Measurements from ENCODE around the gene PPIL6. TPM values are rescaled to one million over a fixed set of nuclear protein-coding genes. Genes with fewer than 3 reads are reported as not detected.

The PPIL6 gene
- total RNA-seq, 1 experiment from 2014 or later: 0.61 TPM

GRCh38 chr6:109358204-109358603 is 82.2 kb downstream of the PPIL6 start:
- 0 out of 2 replicates have a peak, but pooled peaks cover 3% of the 10 kb centered on the region for H3K4me1 Mint-ChIP-seq
- H3K9me3 Mint-ChIP-seq: peaks cover 33% of the 10 kb centered on the region
- H3K27me3 Mint-ChIP-seq (ENCODE audit: low read depth): no peaks in the 10 kb centered on the region
- ChIA-PET CTCF (interaction anchor here (0.5 kb wide), 1 partner anchor 38 kb away, joined by 5 read pairs; no protein-coding TSS in a partner anchor), POLR2A (no interaction called here)
- H3K4me3 Mint-ChIP-seq: no peak overlapping the region
- no peak for TF ChIP-seq TCF7 (CRISPR knock-in tag; IDR thresholded peaks at IDR 0.05; ENCODE audit: low read depth)
- TF ChIP-seq NR1H2 (CRISPR knock-in tag; IDR thresholded peaks at IDR 0.05): no peak
- TF ChIP-seq MXD4 (CRISPR knock-in tag; IDR thresholded peaks at IDR 0.05; ENCODE audit: borderline replicate concordance): no peak
- no peak for TF ChIP-seq EMX1 (CRISPR knock-in tag; IDR thresholded peaks at IDR 0.05)
- TF ChIP-seq FOXP4 (CRISPR knock-in tag; IDR thresholded peaks at IDR 0.05): no peak
- no peak for TF ChIP-seq RELA (CRISPR knock-in tag; IDR thresholded peaks at IDR 0.05; ENCODE audit: borderline replicate concordance)
- TF ChIP-seq NR3C1 (CRISPR knock-in tag; conservative IDR thresholded peaks at IDR 0.05; ENCODE audit: low read depth): no peak
- TF ChIP-seq CTCF (IDR thresholded peaks at IDR 0.05): no peak
- TF ChIP-seq ZSCAN18 (CRISPR knock-in tag; IDR thresholded peaks at IDR 0.05): no peak
- no peak for TF ChIP-seq ZNF396 (CRISPR knock-in tag; IDR thresholded peaks at IDR 0.05; ENCODE audit: borderline replicate concordance)
- TF ChIP-seq STAT6 (CRISPR knock-in tag; conservative IDR thresholded peaks at IDR 0.05; ENCODE audit: low read depth): no peak
- TF ChIP-seq PRRX2 (CRISPR knock-in tag; IDR thresholded peaks at IDR 0.05): no peak
- TF ChIP-seq PREB (CRISPR knock-in tag; IDR thresholded peaks at IDR 0.05; ENCODE audit: borderline replicate concordance): no peak
- TF ChIP-seq ZNF219 (CRISPR knock-in tag; IDR thresholded peaks at IDR 0.05; ENCODE audit: borderline replicate concordance): no peak
- no peak for TF ChIP-seq NFYB (CRISPR knock-in tag; conservative IDR thresholded peaks at IDR 0.05; ENCODE audit: low read depth)
- TF ChIP-seq MAX (CRISPR knock-in tag; IDR thresholded peaks at IDR 0.05): no peak
- no peak for DNase-seq (ENCODE audit: low spot score)
- H3K36me3 Mint-ChIP-seq: peaks cover 72% of the 10 kb centered on the region
- ATAC-seq: no peak
- no peak overlapping the region for H3K27ac Mint-ChIP-seq

GRCh38 chr6:109356237-109356636 is 84.2 kb downstream of the PPIL6 start:
- no peak overlapping the region for H3K4me3 Mint-ChIP-seq
- ChIA-PET CTCF (interaction anchor here (1.0 kb wide), 1 partner anchor 27 kb away, joined by 3 read pairs; no protein-coding TSS in a partner anchor), POLR2A (no interaction called here)
- H3K4me1 Mint-ChIP-seq: 0 out of 2 replicates have a peak, but pooled peaks cover 3% of the 10 kb centered on the region
- DNase-seq (ENCODE audit: low spot score) (no peak), ATAC-seq (no peak)
- H3K9me3 Mint-ChIP-seq: peaks cover 33% of the 10 kb centered on the region
- no peak overlapping the region for H3K27ac Mint-ChIP-seq
- peaks cover 58% of the 10 kb centered on the region for H3K36me3 Mint-ChIP-seq
- no peaks in the 10 kb centered on the region for H3K27me3 Mint-ChIP-seq (ENCODE audit: low read depth)
- TF ChIP-seq ZSCAN18 (CRISPR knock-in tag; IDR thresholded peaks at IDR 0.05) (no peak), ZNF219 (CRISPR knock-in tag; IDR thresholded peaks at IDR 0.05; ENCODE audit: borderline replicate concordance) (no peak), GTF2I (CRISPR knock-in tag; conservative IDR thresholded peaks at IDR 0.05) (no peak), STAT6 (CRISPR knock-in tag; conservative IDR thresholded peaks at IDR 0.05; ENCODE audit: low read depth) (no peak), KAT7 (CRISPR knock-in tag; IDR thresholded peaks at IDR 0.05; ENCODE audit: borderline replicate concordance) (no peak), ZNF416 (CRISPR knock-in tag; IDR thresholded peaks at IDR 0.05) (no peak), ATF3 (CRISPR knock-in tag; conservative IDR thresholded peaks at IDR 0.05) (no peak), OVOL2 (CRISPR knock-in tag; IDR thresholded peaks at IDR 0.05; ENCODE audit: borderline replicate concordance) (no peak)
